GM20000 (cell line): ENCODE results near the gene TMBIM1.

ENCODE experiments used
- DNase-seq: peaks from one replicate; pipeline ENCODE4 v3.0.0; 2012; ENCODE audit warnings: low spot score
- TF ChIP-seq, protein P1 (sequence below): IDR thresholded peaks from 2 replicates; pipeline ENCODE4 v1.5.1; 2012; ENCODE audit warnings: mild to moderate bottlenecking, control low read depth; ENCODE audit errors: extremely low read depth, missing control alignments

TMBIM1 gene

DNA sequence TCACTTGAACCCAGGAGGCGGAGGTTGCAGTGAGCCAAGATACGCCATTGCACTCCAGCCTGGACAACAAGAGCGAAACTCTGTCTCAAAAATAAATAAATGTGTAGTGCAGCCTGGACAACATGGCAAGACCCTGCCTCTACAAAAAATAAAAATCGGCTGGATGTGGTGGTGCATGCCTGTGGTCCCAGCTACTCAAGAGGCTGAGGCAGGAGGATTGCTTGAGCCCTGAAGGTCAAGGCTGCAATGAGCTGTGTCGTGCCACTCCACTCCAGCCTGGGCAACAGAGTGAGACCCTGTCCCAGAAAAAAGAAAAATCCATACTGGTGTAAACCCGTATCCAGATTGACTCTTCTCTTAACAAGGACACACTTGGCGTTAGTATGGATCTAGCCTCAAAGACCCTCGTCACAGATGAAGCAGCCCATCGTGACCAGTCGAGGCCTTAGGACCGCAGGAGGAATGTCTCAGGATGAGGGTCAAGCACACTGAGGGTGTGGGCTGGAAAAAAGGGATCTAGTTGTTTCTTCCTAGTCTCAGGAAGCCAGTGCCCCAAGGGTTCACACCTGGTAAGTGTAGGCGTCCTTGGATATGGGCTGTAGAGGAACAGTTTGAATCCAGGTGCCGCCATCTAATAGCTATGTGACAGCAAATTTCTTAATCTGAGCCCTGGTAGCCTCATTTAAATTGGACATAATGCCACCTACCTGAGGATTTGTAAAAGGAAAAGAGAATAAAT, 35.5 kb downstream of the TMBIM1 start:
- DNase-seq: no peak
- TF ChIP-seq, protein P1, sequence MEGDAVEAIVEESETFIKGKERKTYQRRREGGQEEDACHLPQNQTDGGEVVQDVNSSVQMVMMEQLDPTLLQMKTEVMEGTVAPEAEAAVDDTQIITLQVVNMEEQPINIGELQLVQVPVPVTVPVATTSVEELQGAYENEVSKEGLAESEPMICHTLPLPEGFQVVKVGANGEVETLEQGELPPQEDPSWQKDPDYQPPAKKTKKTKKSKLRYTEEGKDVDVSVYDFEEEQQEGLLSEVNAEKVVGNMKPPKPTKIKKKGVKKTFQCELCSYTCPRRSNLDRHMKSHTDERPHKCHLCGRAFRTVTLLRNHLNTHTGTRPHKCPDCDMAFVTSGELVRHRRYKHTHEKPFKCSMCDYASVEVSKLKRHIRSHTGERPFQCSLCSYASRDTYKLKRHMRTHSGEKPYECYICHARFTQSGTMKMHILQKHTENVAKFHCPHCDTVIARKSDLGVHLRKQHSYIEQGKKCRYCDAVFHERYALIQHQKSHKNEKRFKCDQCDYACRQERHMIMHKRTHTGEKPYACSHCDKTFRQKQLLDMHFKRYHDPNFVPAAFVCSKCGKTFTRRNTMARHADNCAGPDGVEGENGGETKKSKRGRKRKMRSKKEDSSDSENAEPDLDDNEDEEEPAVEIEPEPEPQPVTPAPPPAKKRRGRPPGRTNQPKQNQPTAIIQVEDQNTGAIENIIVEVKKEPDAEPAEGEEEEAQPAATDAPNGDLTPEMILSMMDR: no peak

DNA sequence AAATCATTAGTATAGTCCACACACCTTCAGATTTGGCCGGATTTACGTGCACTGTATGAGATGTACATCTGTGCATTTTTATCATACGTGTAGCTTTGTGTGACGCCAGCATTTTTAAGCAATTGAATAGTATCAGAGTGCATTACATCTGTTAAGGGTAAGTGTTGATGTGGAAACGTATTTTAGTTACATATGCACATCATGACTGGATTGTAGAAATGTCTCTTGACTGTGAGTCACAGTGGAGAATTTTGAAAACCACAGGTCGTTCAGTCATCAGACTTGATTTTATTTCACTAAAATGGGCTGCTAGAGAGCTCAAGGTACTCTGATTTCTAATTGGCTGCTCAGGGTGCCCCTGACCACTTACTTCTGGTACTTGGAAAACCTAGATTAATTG, 36.9 kb downstream of the TMBIM1 start:
- TF ChIP-seq, protein P1: no peak
- no peak for DNase-seq

DNA sequence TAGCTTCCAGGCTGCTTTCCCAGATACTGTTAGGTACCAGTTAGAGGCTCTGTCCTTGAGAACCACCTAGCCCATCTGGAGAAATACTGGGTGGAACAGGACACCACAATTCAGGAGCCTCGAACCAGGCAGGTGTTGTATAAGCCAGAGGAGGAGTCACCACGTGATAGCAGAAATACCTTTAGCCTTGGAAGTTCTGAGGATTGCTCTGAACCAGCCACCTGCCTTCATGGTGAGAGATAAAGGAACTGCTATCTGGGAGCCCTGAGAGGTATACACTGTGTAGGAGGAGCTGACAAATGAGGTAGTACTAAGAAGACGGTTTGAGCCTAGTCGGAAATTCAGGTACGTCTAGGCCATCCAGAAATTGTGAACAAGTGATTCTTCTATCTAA, 39.1 kb downstream of the TMBIM1 start:
- DNase-seq: no peak
- TF ChIP-seq, protein P1: no peak

DNA sequence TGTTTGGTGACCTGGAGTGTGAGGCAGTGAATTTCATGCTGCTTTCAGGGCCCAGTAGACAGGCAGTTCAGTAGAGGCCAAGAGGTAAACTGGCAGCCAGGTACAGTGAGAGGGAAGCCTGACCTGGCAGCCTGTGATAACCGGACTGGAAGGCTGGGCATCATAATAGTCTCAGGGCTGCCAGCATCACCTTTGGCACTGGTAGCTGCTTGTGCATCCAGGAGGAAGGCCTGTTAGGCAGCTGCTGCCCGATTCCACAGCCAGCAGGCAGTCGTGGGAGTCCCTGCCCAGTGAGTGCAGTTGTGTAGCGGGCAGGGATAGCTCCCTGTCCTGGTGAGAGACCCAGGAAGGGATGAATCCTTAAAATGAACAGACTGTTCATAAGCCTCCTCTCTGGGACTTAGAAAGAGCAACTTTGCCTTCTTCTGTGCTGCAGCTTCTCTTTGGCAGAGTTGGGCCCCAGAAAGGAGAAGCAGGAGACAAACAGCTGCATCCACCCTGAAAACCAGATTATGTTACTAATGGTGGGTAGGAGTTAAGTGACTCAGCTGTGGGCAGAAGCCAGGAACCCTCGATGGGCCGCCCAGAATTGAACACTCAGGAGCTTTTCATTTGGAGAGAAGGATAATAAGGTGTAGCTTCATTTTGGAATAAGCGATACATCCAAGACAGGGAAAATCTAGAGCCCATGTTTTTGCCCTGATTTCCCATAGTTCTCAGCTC, 39.6 kb downstream of the TMBIM1 start:
- DNase-seq: no peak
- TF ChIP-seq, protein P1: no peak

DNA sequence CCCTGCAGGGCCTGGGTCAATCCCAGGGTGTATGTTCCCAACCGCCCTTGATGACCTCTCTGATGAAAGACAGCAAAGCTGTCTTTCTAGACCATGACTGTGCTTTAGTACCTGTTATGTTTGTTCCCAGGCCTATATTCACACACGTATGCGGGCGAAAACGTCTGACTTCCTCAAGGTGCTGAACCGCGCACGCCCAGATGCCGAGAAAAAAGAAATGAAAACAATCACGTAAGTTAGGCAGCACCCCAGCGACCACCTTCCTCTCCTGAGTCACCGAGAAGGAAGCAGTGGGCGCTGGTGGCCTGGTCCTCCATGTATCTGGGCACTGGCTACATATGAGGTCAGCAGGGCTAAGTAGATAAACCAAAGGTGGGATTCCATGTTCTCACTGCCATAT, 42.6 kb downstream of the TMBIM1 start:
- TF ChIP-seq, protein P1: no peak
- DNase-seq: no peak

DNA sequence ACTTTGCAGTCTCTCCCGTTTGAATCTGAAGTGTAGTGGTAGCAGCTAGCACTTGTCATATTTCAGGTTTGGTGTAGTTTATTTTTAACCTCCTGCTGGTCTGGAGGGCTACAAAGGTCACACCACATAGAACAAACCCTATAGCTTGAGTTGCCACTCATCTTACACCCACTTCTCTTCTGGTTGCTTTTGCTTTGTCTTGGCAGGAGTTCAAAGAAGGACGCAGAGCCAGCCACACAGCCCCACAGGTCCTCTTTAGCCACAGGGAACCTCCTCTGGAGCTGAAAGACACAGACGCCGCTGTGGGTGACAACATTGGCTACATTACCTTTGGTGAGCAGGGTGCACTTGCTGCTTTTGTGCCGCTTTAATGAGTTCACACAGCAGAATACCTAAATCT, 47.1 kb downstream of the TMBIM1 start:
- TF ChIP-seq, protein P1: no peak
- no peak for DNase-seq

DNA sequence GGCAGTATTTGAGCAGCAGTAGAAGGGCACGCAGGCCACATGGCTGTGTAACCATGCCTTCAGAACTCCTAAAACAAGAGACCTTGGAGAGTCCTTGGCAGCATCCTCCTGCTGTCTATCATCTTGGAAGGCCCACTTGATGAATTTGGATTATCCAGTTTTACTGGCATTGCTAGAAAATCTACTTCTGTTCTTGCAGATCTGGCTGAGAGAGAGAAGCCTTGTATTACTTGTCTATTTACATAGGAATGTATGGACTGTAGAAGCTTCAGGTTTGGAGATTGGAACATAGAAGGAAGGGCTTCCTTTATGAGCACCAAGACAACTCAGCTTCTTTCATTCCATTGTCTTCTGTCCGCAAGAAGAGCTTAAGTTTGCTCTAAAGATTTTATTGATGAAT, 47.6 kb downstream of the TMBIM1 start:
- TF ChIP-seq, protein P1: no peak

More for the DNA sequence above, 47.6 kb downstream of the TMBIM1 start:
- no peak for DNase-seq
